NCI-H82 treated with DMSO at 0.1 percent for 48 hours (cell line): ENCODE results near the gene CCDC149.

ENCODE experiments used
- DNase-seq: peaks from one replicate; lab custom pipeline; 2025; ENCODE audit not compliant: unreplicated experiment; lab: John Stamatoyannopoulos, UW

CCDC149 gene

GRCh38 chr4:24881508-24882196, 31.2 kb downstream of the CCDC149 start:
- no peak for DNase-seq

DNA sequence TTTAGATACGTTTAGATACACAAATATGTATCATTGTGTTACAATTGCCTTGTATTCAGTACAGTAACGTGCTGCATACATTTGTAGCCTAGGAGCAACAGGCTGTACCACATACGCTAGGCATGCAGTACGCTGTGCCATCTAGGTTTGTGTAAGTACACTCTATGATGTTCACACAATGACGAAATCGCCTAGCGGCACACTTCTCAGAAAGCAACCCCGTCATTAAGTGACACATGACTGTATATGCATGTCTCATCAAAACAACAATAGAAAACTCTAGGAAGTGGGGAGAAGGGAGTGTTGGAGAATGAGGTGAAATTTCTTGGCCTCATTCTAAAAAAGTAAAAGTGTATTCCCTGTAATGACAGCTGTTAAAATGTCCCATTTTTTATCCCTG, 32.7 kb downstream of the CCDC149 start:
- no peak for DNase-seq

GRCh38 chr4:24878636-24879016, 34.2 kb downstream of the CCDC149 start:
- no peak for DNase-seq

- no peak for DNase-seq
Measured at GRCh38 chr4:24877868-24878635, 34.8 kb downstream of the CCDC149 start.

DNA sequence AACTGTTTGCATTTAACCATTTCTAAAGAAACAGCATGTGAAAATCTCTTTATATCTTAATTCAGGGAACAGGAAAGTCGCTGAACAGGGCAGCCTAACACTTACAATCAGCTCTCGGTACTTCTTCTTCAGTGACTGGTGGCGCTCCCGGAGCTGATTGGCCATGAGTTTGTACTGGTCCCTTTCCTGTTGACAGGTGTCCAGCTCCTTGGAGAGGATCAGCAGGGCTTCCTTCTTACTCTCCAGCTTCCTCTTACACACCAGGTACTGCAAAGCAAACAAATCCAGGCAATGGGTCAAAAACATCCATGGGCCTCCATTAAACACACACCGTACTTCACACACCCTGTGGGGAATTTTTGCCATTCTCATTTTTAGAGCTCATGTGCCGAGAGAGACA, 36.4 kb downstream of the CCDC149 start:
- no peak for DNase-seq

GRCh38 chr4:24872720-24873119, 40.1 kb downstream of the CCDC149 start:
- DNase-seq, result no peak

- DNase-seq, result no peak
Measured at GRCh38 chr4:24871210-24871609, 41.6 kb downstream of the CCDC149 start.

DNA sequence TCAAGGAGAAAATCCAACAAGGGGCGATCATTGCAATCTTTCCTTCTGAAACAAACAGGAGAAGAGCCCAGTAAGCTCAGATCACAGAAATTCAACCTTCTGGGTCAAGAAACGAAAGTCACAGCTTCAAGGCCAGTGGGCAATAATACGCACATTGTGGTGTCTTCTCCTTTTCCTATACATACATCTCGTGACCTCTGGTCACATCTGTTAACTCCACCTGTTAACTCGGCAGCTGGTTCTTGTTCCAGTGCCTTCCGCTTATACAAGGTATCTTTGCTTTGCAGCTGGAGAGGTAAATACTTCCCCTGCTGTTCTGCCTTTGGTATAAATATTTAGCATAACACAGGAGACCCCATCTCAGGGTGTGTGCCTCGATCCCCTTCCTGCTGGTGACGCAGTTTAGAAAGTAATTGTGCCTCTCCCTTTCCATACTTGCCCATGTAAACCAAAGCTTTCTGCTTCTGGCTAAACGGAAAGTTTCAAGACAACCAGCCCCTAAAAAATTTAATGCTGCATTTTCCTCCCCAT, 45.0 kb downstream of the CCDC149 start:
- DNase-seq, result no peak

GRCh38 chr4:24867251-24867650, 45.6 kb downstream of the CCDC149 start:
- DNase-seq, result no peak

GRCh38 chr4:24865401-24865800, 47.4 kb downstream of the CCDC149 start:
- no peak for DNase-seq

- DNase-seq, result no peak
Measured at GRCh38 chr4:24863799-24864198, 49.0 kb downstream of the CCDC149 start.

DNA sequence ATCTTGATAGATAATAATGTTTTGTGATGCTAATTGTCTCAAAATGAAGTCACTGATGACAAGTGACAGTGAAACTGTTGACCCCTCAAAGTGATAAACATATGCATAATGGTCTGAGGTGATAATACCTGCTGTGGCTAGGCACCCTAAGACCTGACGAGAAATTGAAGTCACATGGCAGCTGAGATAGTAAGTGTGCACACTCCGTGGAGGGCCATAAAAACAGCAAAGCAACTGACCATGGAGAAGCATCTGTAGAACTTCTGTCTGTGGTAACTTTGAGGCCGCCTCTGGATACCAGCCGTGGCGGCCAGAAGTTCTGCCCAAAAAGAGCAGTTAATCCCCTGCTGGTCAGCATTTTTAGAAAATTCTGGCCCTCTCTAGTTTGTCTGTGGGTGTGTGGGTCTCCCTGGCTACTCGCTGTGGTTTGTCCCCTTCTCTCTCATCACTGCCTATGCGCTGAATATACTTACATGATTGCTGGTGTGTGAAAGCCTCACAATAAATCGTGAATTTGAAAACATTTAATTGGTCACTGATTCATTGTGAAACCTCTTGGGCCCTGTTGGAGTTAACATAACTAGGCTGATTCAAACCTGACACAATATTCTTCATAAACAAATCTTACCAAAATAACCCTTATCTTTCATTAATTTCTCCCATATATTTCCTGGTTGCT, 50.6 kb downstream of the CCDC149 start:
- no peak for DNase-seq

- DNase-seq, result no peak
Measured at GRCh38 chr4:24858550-24858949, 54.3 kb downstream of the CCDC149 start.

GRCh38 chr4:24858026-24858425, 54.8 kb downstream of the CCDC149 start:
- no peak for DNase-seq

DNA sequence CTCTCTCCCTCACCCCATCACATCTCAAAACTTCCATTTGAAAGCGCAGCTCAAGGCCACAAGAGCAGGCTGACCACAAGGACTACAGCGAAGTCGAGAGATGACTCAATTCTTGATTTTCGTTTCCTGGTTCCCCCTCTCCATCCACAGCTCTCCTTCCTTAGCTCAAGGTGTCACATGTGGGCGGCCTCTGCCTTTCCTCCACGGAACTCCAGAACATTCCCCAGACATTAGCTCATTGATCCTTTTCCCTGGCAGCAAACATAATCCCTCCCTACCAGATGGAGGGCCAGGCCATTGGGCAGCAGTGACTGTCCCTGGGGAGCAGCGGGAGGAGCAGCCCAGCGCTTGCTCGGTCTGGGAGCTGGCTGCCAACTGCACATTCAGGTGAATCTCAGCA, 56.3 kb downstream of the CCDC149 start:
- peak; percentile 55 for DNase-seq

GRCh38 chr4:24855741-24856140, 57.1 kb downstream of the CCDC149 start:
- DNase-seq, result no peak

DNA sequence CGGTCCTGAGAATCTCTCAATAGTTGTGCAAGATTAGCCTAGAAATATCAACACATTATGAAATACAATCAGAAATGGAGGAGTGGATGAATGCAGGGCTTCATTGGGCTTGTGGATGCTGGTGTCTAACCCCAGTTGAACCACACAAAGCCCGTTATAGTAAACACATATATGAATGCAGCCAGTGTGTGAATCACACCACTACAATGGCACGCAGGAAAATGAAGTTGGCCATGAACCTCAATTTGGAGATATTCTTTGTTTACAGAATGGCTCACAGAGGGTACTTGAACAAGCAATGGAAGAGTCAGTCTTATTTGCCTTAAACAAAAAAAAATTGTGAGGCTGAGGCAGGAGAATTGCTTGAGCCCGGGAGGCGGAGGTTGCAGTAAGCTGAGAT, 59.7 kb downstream of the CCDC149 start:
- no peak for DNase-seq

GRCh38 chr4:24850674-24851073, 62.2 kb downstream of the CCDC149 start:
- DNase-seq, result no peak

- DNase-seq, result no peak
Measured at GRCh38 chr4:24849756-24850155, 63.1 kb downstream of the CCDC149 start.

DNA sequence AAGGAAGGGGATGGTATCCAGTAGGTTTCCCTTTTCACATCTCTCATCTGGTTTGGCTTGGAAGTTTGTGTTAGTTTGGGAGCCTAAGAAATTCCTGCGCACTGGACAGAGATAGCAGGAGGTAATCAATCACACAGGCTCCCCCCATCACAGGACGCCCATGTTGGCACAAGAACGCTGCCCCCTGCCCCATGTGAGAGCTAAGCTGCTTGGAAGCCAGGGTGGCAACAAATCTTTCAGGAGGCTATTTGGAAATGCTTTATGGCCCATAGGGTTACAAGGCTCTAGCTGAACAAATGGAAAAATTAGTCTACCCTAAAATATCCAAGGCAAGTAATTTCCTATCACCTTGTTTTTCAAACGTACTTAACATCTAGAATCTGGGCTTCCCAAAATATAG, 63.5 kb downstream of the CCDC149 start:
- no peak for DNase-seq

- DNase-seq, result peak; percentile 81
Measured at GRCh38 chr4:24846716-24847115, 66.1 kb downstream of the CCDC149 start.

- no peak for DNase-seq
Measured at GRCh38 chr4:24845902-24846301, 66.9 kb downstream of the CCDC149 start.
